Osteoblast (primary cell): ENCODE data around the gene SNX18. TPM values are rescaled to one million over a fixed set of nuclear protein-coding genes. Genes with fewer than 3 reads are reported as not detected.

Experiments
- DNase-seq: peaks from one replicate; pipeline ENCODE4 v3.0.0; 2011; ENCODE audit warnings: low spot score, mixed read lengths; ENCODE audit not compliant: insufficient read length; ENCODE audit errors: missing footprints
- H2AFZ ChIP-seq: 2 replicates; pipeline ENCODE4 v1.6.0; 2011; ENCODE audit warnings: mild to moderate bottlenecking, low read length
- H3K27ac ChIP-seq: 2 replicates; pipeline ENCODE4 v1.5.1; 2011; ENCODE audit warnings: mild to moderate bottlenecking, low read depth, low read length, moderate library complexity
- H3K27me3 ChIP-seq: 2 replicates; pipeline ENCODE4 v1.6.0; 2012; ENCODE audit warnings: mild to moderate bottlenecking, control low read depth, inconsistent platforms, low read length, moderate library complexity; ENCODE audit not compliant: insufficient read depth
- H3K36me3 ChIP-seq: 2 replicates; pipeline ENCODE4 v1.5.1; 2011; ENCODE audit warnings: mild to moderate bottlenecking, low read length, control low read depth, moderate library complexity; ENCODE audit not compliant: insufficient read depth
- H3K4me1 ChIP-seq: 2 replicates; pipeline ENCODE4 v1.5.1; 2011; ENCODE audit warnings: mild to moderate bottlenecking, low read length, control low read depth, moderate library complexity; ENCODE audit not compliant: insufficient read depth
- H3K4me2 ChIP-seq: 2 replicates; pipeline ENCODE4 v1.6.0; 2011; ENCODE audit warnings: mild to moderate bottlenecking, low read length; ENCODE audit not compliant: insufficient read depth
- H3K4me3 ChIP-seq: fragments of 200-600 bp; sonication (generic); 3 replicates; pipeline ENCODE4 v1.5.1; 2012; ENCODE audit warnings: mild to moderate bottlenecking, low read length, inconsistent platforms; ENCODE audit not compliant: insufficient read depth
- H3K79me2 ChIP-seq: 2 replicates; pipeline ENCODE4 v1.6.0; 2012; ENCODE audit warnings: mild to moderate bottlenecking, low read length, control low read depth, inconsistent platforms; ENCODE audit not compliant: insufficient read depth
- H3K9me3 ChIP-seq: 2 replicates; pipeline ENCODE4 v1.5.1; 2011; ENCODE audit warnings: low read depth, low read length, control low read depth
- H4K20me1 ChIP-seq: 2 replicates; pipeline ENCODE4 v1.6.0; 2012; ENCODE audit warnings: mild to moderate bottlenecking, low read length, control low read depth; ENCODE audit not compliant: insufficient read depth
- total RNA-seq: library from RNA; depleted of rRNA; stranded (reverse); fragments of >200 nt; gene quantifications from 2 replicates; pipeline ENCODE4 v1.2.3, GENCODE V29; 2012
- TF ChIP-seq, protein P1 (sequence below): IDR thresholded peaks from 2 replicates; pipeline ENCODE4 v1.5.1; 2011; ENCODE audit warnings: mild to moderate bottlenecking, low read depth, low read length, moderate library complexity; ENCODE audit errors: extremely low read depth

The SNX18 gene
- total RNA-seq, 1 donor, result 86.5 TPM

DNA sequence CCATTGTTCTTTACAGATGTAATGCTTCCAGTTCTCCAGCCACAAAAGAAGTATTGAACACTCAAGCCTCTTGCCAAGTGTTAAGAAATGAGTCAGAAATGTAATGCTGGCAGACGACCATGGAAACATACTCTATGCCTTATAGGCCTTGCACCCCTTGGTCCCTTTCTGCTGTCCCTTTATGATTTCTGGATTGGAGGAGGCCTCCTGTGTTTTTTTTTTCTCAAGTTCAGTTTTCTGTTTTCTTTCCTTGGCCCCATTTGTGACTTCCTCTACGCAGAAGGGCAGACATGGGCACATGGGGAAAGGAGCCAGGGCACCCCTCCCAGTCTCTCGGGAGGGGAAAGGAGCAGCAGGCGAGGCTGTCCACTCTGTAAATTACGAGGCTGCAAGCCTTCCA, 53.4 kb downstream of the SNX18 start:
- Histone ChIP-seq H3K4me1 (peaks cover 8% of the 10 kb centered on the region), H3K9me3 (no peaks in the 10 kb centered on the region), H3K36me3 (no peaks in the 10 kb centered on the region), H3K27ac (no peak overlapping the region), H3K27me3 (no peaks in the 10 kb centered on the region), H3K4me3 (no peak overlapping the region), H2AFZ (no peak overlapping the region), H3K79me2 (no peaks in the 10 kb centered on the region), H4K20me1 (no peaks in the 10 kb centered on the region), H3K4me2 (no peak overlapping the region)
- TF ChIP-seq, protein P1, sequence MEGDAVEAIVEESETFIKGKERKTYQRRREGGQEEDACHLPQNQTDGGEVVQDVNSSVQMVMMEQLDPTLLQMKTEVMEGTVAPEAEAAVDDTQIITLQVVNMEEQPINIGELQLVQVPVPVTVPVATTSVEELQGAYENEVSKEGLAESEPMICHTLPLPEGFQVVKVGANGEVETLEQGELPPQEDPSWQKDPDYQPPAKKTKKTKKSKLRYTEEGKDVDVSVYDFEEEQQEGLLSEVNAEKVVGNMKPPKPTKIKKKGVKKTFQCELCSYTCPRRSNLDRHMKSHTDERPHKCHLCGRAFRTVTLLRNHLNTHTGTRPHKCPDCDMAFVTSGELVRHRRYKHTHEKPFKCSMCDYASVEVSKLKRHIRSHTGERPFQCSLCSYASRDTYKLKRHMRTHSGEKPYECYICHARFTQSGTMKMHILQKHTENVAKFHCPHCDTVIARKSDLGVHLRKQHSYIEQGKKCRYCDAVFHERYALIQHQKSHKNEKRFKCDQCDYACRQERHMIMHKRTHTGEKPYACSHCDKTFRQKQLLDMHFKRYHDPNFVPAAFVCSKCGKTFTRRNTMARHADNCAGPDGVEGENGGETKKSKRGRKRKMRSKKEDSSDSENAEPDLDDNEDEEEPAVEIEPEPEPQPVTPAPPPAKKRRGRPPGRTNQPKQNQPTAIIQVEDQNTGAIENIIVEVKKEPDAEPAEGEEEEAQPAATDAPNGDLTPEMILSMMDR, result no peak
- no peak for DNase-seq

DNA sequence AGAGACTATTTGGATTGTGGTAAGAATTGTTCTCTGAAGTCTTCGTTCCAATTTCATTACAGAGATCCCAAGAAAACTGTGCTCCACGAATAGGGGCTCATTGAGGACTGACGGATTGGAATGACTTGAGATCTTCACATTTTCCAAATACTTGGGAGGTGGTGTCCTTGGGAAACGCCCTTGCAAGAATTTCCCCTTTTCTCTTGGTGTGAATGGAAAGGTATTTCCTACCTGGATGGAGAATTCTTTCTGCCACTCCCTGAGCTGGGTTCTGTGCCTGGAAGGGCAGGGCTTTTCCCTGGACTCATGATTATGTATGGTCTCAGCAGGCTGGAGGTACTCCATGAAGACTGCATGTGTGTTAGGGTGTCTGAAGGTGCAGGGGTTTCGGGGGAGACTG, 53.9 kb downstream of the SNX18 start:
- Histone ChIP-seq H2AFZ (no peak overlapping the region), H3K9me3 (no peaks in the 10 kb centered on the region), H3K79me2 (no peaks in the 10 kb centered on the region), H3K36me3 (no peaks in the 10 kb centered on the region), H3K27me3 (no peaks in the 10 kb centered on the region), H3K4me1 (peaks cover 8% of the 10 kb centered on the region), H3K4me3 (no peak overlapping the region), H3K27ac (no peak overlapping the region), H3K4me2 (no peak overlapping the region), H4K20me1 (no peaks in the 10 kb centered on the region)
- TF ChIP-seq, protein P1, result no peak
- DNase-seq, result no peak

DNA sequence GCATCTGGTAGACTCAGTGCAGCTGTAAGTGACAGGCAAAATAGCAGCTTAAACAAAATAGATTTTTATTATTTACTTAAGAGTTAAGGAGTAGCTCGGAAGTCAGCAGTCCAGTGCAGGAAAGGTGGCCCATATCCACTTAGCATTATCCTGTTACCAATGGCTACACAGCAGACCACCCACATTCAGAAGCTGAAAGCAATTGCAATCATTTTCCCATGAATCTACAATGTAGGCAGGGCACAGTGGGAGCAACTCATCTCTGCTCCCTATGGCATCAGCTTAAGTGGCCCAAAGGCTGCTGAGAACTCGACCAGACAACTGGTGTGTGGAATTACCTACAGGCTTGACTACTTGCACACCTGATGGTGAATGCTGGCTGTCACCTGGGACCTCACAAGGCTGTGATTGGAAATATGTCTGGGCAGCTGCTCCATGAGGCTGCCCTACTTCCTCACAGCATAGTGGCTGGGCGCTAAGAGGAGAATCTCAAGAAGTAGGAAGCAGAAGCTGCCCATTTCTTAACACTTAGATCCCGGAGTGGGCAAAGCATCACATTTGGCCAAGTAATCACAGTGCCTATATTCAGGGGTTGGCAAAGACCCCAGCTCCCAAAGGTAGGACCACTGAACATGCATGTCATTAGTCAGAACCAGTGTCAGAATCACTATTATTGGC, 56.4 kb downstream of the SNX18 start:
- Histone ChIP-seq H3K27me3 (no peaks in the 10 kb centered on the region), H4K20me1 (no peaks in the 10 kb centered on the region), H3K4me2 (no peak overlapping the region), H3K27ac (no peak overlapping the region), H3K9me3 (no peaks in the 10 kb centered on the region), H3K36me3 (no peaks in the 10 kb centered on the region), H2AFZ (no peak overlapping the region), H3K4me3 (no peak overlapping the region), H3K4me1 (peaks cover 8% of the 10 kb centered on the region), H3K79me2 (no peaks in the 10 kb centered on the region)
- no peak for DNase-seq
- TF ChIP-seq, protein P1, result no peak

DNA sequence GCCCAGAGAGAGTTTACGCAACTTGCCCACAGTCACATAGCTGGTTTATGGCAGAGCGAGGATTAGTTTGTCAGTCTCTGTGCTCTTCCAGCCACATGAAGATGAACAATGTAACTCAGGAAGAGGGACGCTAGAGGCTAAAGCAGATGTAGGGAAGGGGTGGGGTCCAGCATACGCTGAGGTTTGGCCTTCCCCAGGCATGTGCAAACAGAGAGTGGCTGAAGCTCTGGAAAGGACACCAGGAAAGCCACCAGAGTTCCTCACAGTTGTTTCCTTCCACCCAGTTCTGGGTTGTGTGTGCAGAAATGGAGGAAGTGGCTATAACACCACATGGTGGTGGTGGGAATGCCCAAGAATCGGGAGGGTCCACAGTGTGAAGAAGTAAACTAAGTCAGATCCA, 60.0 kb downstream of the SNX18 start:
- Histone ChIP-seq H3K27ac (no peak overlapping the region), H3K4me2 (no peak overlapping the region), H3K9me3 (no peaks in the 10 kb centered on the region), H2AFZ (no peak overlapping the region), H3K4me1 (peaks cover 16% of the 10 kb centered on the region), H4K20me1 (no peaks in the 10 kb centered on the region), H3K27me3 (no peaks in the 10 kb centered on the region), H3K79me2 (no peaks in the 10 kb centered on the region), H3K36me3 (no peaks in the 10 kb centered on the region), H3K4me3 (no peak overlapping the region)
- DNase-seq, result no peak
- TF ChIP-seq, protein P1, result no peak
